ENCODE data around the gene KIF12.
A peak's percentile ranks its signal among the peaks of the same experiment; 100 is the strongest.
"Not testable (repeated sequence)": the region's sequence is repeated elsewhere in the genome, so short reads cannot be mapped to it uniquely, and the experiment has no call there.

Gene KIF12

GRCh38 chr9:114089206-114089840, 9.8 kb downstream of the KIF12 start:
- Histone ChIP-seq H3K4me3 (ENCODE audit: low read length) (no peak overlapping the region), H3K9me3 (ENCODE audit: control insufficient read depth, low read length) (no peaks in the 10 kb centered on the region), H3K36me3 (ENCODE audit: control insufficient read depth, insufficient read depth, low read length, severe bottlenecking) (no peaks in the 10 kb centered on the region), H3K27me3 (replicated peaks; ENCODE audit: control insufficient read depth, insufficient read depth, low read length) (peaks cover 35% of the 10 kb centered on the region), H3K9ac (ENCODE audit: low read length) (no peak overlapping the region), H3K4me1 (ENCODE audit: control insufficient read depth, insufficient read depth, low read length) (peaks cover 8% of the 10 kb centered on the region)
- no peak for DNase-seq (ENCODE audit: low read depth)

- Histone ChIP-seq H3K9ac (ENCODE audit: low read length) (no peak overlapping the region), H3K27me3 (replicated peaks; ENCODE audit: control insufficient read depth, insufficient read depth, low read length) (peaks cover 35% of the 10 kb centered on the region), H3K36me3 (ENCODE audit: control insufficient read depth, insufficient read depth, low read length, severe bottlenecking) (no peaks in the 10 kb centered on the region), H3K4me3 (ENCODE audit: low read length) (no peak overlapping the region), H3K4me1 (ENCODE audit: control insufficient read depth, insufficient read depth, low read length) (peaks cover 9% of the 10 kb centered on the region), H3K9me3 (ENCODE audit: control insufficient read depth, low read length) (no peaks in the 10 kb centered on the region)
- no peak for DNase-seq (ENCODE audit: low read depth)
Observed at GRCh38 chr9:114088571-114089170, 10.4 kb downstream of the KIF12 start.

- Histone ChIP-seq H3K9me3 (ENCODE audit: control insufficient read depth, low read length) (no peaks in the 10 kb centered on the region), H3K4me1 (ENCODE audit: control insufficient read depth, insufficient read depth, low read length) (peaks cover 10% of the 10 kb centered on the region), H3K27me3 (replicated peaks; ENCODE audit: control insufficient read depth, insufficient read depth, low read length) (peaks cover 35% of the 10 kb centered on the region), H3K4me3 (ENCODE audit: low read length) (no peak overlapping the region), H3K9ac (ENCODE audit: low read length) (no peak overlapping the region), H3K36me3 (ENCODE audit: control insufficient read depth, insufficient read depth, low read length, severe bottlenecking) (no peaks in the 10 kb centered on the region)
- no peak for DNase-seq (ENCODE audit: low read depth)
Observed at GRCh38 chr9:114087721-114088120, 11.4 kb downstream of the KIF12 start.

GRCh38 chr9:114086607-114087006, 12.5 kb downstream of the KIF12 start:
- peaks cover 12% of the 10 kb centered on the region for H3K4me1 ChIP-seq (ENCODE audit: control insufficient read depth, insufficient read depth, low read length)
- no peak overlapping the region for H3K4me3 ChIP-seq (ENCODE audit: low read length)
- no peaks in the 10 kb centered on the region for H3K36me3 ChIP-seq (ENCODE audit: control insufficient read depth, insufficient read depth, low read length, severe bottlenecking)
- no peak for DNase-seq (ENCODE audit: low read depth)
- H3K9me3 ChIP-seq (ENCODE audit: control insufficient read depth, low read length): no peaks in the 10 kb centered on the region
- H3K9ac ChIP-seq (ENCODE audit: low read length): no peak overlapping the region
- H3K27me3 ChIP-seq (replicated peaks; ENCODE audit: control insufficient read depth, insufficient read depth, low read length): peaks cover 35% of the 10 kb centered on the region

- no peak for DNase-seq (ENCODE audit: low read depth)
- Histone ChIP-seq H3K4me1 (ENCODE audit: control insufficient read depth, insufficient read depth, low read length) (peaks cover 12% of the 10 kb centered on the region), H3K27me3 (replicated peaks; ENCODE audit: control insufficient read depth, insufficient read depth, low read length) (peaks cover 35% of the 10 kb centered on the region), H3K4me3 (ENCODE audit: low read length) (no peak overlapping the region), H3K9me3 (ENCODE audit: control insufficient read depth, low read length) (no peaks in the 10 kb centered on the region), H3K9ac (ENCODE audit: low read length) (no peak overlapping the region), H3K36me3 (ENCODE audit: control insufficient read depth, insufficient read depth, low read length, severe bottlenecking) (no peaks in the 10 kb centered on the region)
Observed at GRCh38 chr9:114086009-114086408, 13.1 kb downstream of the KIF12 start.

GRCh38 chr9:114085387-114085789, 13.7 kb downstream of the KIF12 start:
- Histone ChIP-seq H3K36me3 (ENCODE audit: control insufficient read depth, insufficient read depth, low read length, severe bottlenecking) (no peaks in the 10 kb centered on the region), H3K4me1 (ENCODE audit: control insufficient read depth, insufficient read depth, low read length) (peaks cover 12% of the 10 kb centered on the region), H3K27me3 (replicated peaks; ENCODE audit: control insufficient read depth, insufficient read depth, low read length) (peaks cover 35% of the 10 kb centered on the region), H3K9me3 (ENCODE audit: control insufficient read depth, low read length) (no peaks in the 10 kb centered on the region), H3K4me3 (ENCODE audit: low read length) (no peak overlapping the region), H3K9ac (ENCODE audit: low read length) (no peak overlapping the region)
- DNase-seq (ENCODE audit: low read depth): no peak

GRCh38 chr9:114084282-114085073, 14.6 kb downstream of the KIF12 start:
- no peak overlapping the region for H3K9ac ChIP-seq (ENCODE audit: low read length)
- H3K36me3 ChIP-seq (ENCODE audit: control insufficient read depth, insufficient read depth, low read length, severe bottlenecking): no peaks in the 10 kb centered on the region
- H3K27me3 ChIP-seq (replicated peaks; ENCODE audit: control insufficient read depth, insufficient read depth, low read length): peaks cover 31% of the 10 kb centered on the region
- H3K9me3 ChIP-seq (ENCODE audit: control insufficient read depth, low read length): no peaks in the 10 kb centered on the region
- H3K4me3 ChIP-seq (ENCODE audit: low read length): no peak overlapping the region
- DNase-seq (ENCODE audit: low read depth): no peak
- H3K4me1 ChIP-seq (ENCODE audit: control insufficient read depth, insufficient read depth, low read length): peaks cover 12% of the 10 kb centered on the region

GRCh38 chr9:114083666-114084065, 15.4 kb downstream of the KIF12 start:
- no peak for DNase-seq (ENCODE audit: low read depth)

GRCh38 chr9:114082763-114083412, 16.2 kb downstream of the KIF12 start:
- DNase-seq (ENCODE audit: low read depth); H3K4me3 ChIP-seq (ENCODE audit: low read length); H3K9ac ChIP-seq (ENCODE audit: low read length); H3K36me3 ChIP-seq (ENCODE audit: control insufficient read depth, insufficient read depth, low read length, severe bottlenecking); H3K9me3 ChIP-seq (ENCODE audit: control insufficient read depth, low read length): not testable (repeated sequence)
- H3K27me3 ChIP-seq (replicated peaks; ENCODE audit: control insufficient read depth, insufficient read depth, low read length): peaks cover 31% of the 10 kb centered on the region
- H3K4me1 ChIP-seq (ENCODE audit: control insufficient read depth, insufficient read depth, low read length): peaks cover 12% of the 10 kb centered on the region

More at GRCh38 chr9:114083666-114084065, 15.4 kb downstream of the KIF12 start:
- Histone ChIP-seq H3K9me3 (ENCODE audit: control insufficient read depth, low read length) (no peaks in the 10 kb centered on the region), H3K27me3 (replicated peaks; ENCODE audit: control insufficient read depth, insufficient read depth, low read length) (peaks cover 30% of the 10 kb centered on the region), H3K4me3 (ENCODE audit: low read length) (no peak overlapping the region), H3K36me3 (ENCODE audit: control insufficient read depth, insufficient read depth, low read length, severe bottlenecking) (no peaks in the 10 kb centered on the region), H3K9ac (ENCODE audit: low read length) (no peak overlapping the region), H3K4me1 (ENCODE audit: control insufficient read depth, insufficient read depth, low read length) (peaks cover 12% of the 10 kb centered on the region)

GRCh38 chr9:114082017-114082762, 16.9 kb downstream of the KIF12 start:
- Histone ChIP-seq H3K36me3 (ENCODE audit: control insufficient read depth, insufficient read depth, low read length, severe bottlenecking) (no peaks in the 10 kb centered on the region), H3K4me1 (ENCODE audit: control insufficient read depth, insufficient read depth, low read length) (peaks cover 12% of the 10 kb centered on the region), H3K9ac (ENCODE audit: low read length) (no peak overlapping the region), H3K27me3 (replicated peaks; ENCODE audit: control insufficient read depth, insufficient read depth, low read length) (peaks cover 33% of the 10 kb centered on the region), H3K4me3 (ENCODE audit: low read length) (no peak overlapping the region), H3K9me3 (ENCODE audit: control insufficient read depth, low read length) (no peaks in the 10 kb centered on the region)
- DNase-seq (ENCODE audit: low read depth): peak; percentile 97
